PC-3 (cell line): ENCODE measurements around the gene BNIP5. TPM values are rescaled to one million over a fixed set of nuclear protein-coding genes. Genes with fewer than 3 reads are reported as not detected.

ENCODE experiments used
- ATAC-seq: fragments of 200-7000 bp; cut with Tn5 transposase; 2 replicates; pipeline ENCODE4 v1.9.1; 2020; ENCODE audit warnings: mild to moderate bottlenecking, moderate library complexity
- BruUV-seq: library from RNA; stranded (reverse); fragments of 400-500 nt; replicated peaks from 2 replicates; lab custom pipeline; 2021; lab: Mats Ljungman, UMichigan
- CTCF ChIA-PET: fragments of 300-600 bp; sonication (Branson Sonifier 250); formaldehyde crosslinking; loops from one replicate; lab custom pipeline; 2022; ENCODE audit warnings: antibody characterized with exemption; lab: Charles Lee
- POLR2A ChIA-PET: fragments of 300-600 bp; sonication (Branson Sonifier 250); formaldehyde crosslinking; loops from one replicate; lab custom pipeline; 2022; ENCODE audit warnings: antibody characterized with exemption; ENCODE audit not compliant: unreplicated experiment; lab: Charles Lee
- DNase-seq: peaks from one replicate; pipeline ENCODE4 v3.0.0-alpha.2; 2015
- H2AFZ ChIP-seq: fragments of 300-600 bp; sonication (generic); 2 replicates; pipeline ENCODE4 v1.6.0; 2016; ENCODE audit warnings: antibody characterized with exemption, low read length
- H3F3A ChIP-seq: fragments of 300-600 bp; sonication (generic); one replicate; pipeline ENCODE4 v1.6.0; 2017; ENCODE audit warnings: antibody characterized with exemption, low read length, control low read depth, mild to moderate bottlenecking; ENCODE audit not compliant: unreplicated experiment
- H3K27ac ChIP-seq: fragments of 300-600 bp; sonication (generic); 2 replicates; pipeline ENCODE4 v1.5.1; 2016; ENCODE audit warnings: mild to moderate bottlenecking, low read length
- H3K27me3 ChIP-seq: fragments of 300-600 bp; sonication (generic); 2 replicates; pipeline ENCODE4 v1.6.1; 2016; ENCODE audit warnings: low read length, mixed read lengths
- H3K36me3 ChIP-seq: fragments of 300-600 bp; sonication (generic); 2 replicates; pipeline ENCODE4 v1.6.1; 2016; ENCODE audit warnings: low read depth, mixed run types, low read length, mixed read lengths
- H3K4me1 ChIP-seq: fragments of 300-600 bp; sonication (generic); 2 replicates; pipeline ENCODE4 v1.5.1; 2016; ENCODE audit warnings: low read length; ENCODE audit not compliant: insufficient read depth
- H3K4me2 ChIP-seq: fragments of 300-600 bp; sonication (generic); 2 replicates; pipeline ENCODE4 v1.6.0; 2016; ENCODE audit warnings: low read length
- H3K4me3 ChIP-seq: fragments of 300-600 bp; sonication (generic); 2 replicates; pipeline ENCODE4 v1.5.1; 2016; ENCODE audit warnings: mild to moderate bottlenecking, low read length, mixed read lengths
- H3K79me2 ChIP-seq: fragments of 300-600 bp; sonication (generic); 2 replicates; pipeline ENCODE4 v1.6.1; 2017; ENCODE audit warnings: low read length, mixed read lengths
- H3K9ac ChIP-seq: fragments of 300-600 bp; sonication (generic); 2 replicates; pipeline ENCODE4 v1.6.0; 2016; ENCODE audit warnings: mild to moderate bottlenecking, low read length
- H3K9me2 ChIP-seq: fragments of 300-600 bp; sonication (generic); replicated peaks from 2 replicates; pipeline ENCODE4 v1.6.1; 2016; ENCODE audit warnings: mixed run types, low read length, mixed read lengths
- H3K9me3 ChIP-seq: fragments of 300-600 bp; sonication (generic); 2 replicates; pipeline ENCODE4 v1.6.1; 2016; ENCODE audit warnings: low read length, mixed read lengths
- H4K20me1 ChIP-seq: fragments of 300-600 bp; sonication (generic); 2 replicates; pipeline ENCODE4 v1.6.1; 2016; ENCODE audit warnings: low read length, mixed read lengths
- EZH2 ChIP-seq: fragments of 300-600 bp; sonication (generic); IDR thresholded peaks from one replicate; pipeline ENCODE4 v1.6.1; 2017; ENCODE audit warnings: antibody characterized with exemption, mild to moderate bottlenecking, low read length; ENCODE audit not compliant: unreplicated experiment
- EZH2phosphoT487 ChIP-seq: fragments of 300-600 bp; sonication (generic); IDR thresholded peaks from 2 replicates; pipeline ENCODE4 v1.6.1; 2018; ENCODE audit warnings: mild to moderate bottlenecking, antibody characterized with exemption, low read length, borderline replicate concordance
- intact Hi-C: fragments of 100-400 bp; cut with micrococcal nuclease; formaldehyde crosslinking; loops from 2 replicates; pipeline ENCODE4 v1.9.0; 2023
- total RNA-seq: library from RNA; depleted of rRNA; stranded (reverse); fragments of >200 nt; gene quantifications from 2 replicates; pipeline ENCODE4 v1.2.3, GENCODE V29; 2014
- TF ChIP-seq, protein P1 (sequence below): fragments of 300-600 bp; sonication (generic); conservative IDR thresholded peaks from 2 replicates; pipeline ENCODE4 v1.5.1; 2017; ENCODE audit warnings: antibody characterized with exemption, low read depth, mild to moderate bottlenecking, low read length

BNIP5 gene
- total RNA-seq, 1 experiment from 2014 or later: not detected

- Histone ChIP-seq H3K9ac (no peak overlapping the region), H3K36me3 (no peaks in the 10 kb centered on the region), H4K20me1 (no peaks in the 10 kb centered on the region), H3K4me2 (no peak overlapping the region), H3K4me3 (no peak overlapping the region), H3K27me3 (0 out of 2 replicates have a peak, but pooled peaks cover 4% of the 10 kb centered on the region), H3K79me2 (no peaks in the 10 kb centered on the region), H3K4me1 (no peaks in the 10 kb centered on the region), H3F3A (no peaks in the 10 kb centered on the region), H3K27ac (no peak overlapping the region), H3K9me2 (no peaks in the 10 kb centered on the region), H3K9me3 (no peaks in the 10 kb centered on the region), H2AFZ (no peak overlapping the region)
- intact Hi-C loops: no loop called here
- DNase-seq (no peak), ATAC-seq (no peak)
- BruUV-seq: no TSS peak
- POLR2A ChIA-PET: no interaction called here
- TF ChIP-seq, protein P1, sequence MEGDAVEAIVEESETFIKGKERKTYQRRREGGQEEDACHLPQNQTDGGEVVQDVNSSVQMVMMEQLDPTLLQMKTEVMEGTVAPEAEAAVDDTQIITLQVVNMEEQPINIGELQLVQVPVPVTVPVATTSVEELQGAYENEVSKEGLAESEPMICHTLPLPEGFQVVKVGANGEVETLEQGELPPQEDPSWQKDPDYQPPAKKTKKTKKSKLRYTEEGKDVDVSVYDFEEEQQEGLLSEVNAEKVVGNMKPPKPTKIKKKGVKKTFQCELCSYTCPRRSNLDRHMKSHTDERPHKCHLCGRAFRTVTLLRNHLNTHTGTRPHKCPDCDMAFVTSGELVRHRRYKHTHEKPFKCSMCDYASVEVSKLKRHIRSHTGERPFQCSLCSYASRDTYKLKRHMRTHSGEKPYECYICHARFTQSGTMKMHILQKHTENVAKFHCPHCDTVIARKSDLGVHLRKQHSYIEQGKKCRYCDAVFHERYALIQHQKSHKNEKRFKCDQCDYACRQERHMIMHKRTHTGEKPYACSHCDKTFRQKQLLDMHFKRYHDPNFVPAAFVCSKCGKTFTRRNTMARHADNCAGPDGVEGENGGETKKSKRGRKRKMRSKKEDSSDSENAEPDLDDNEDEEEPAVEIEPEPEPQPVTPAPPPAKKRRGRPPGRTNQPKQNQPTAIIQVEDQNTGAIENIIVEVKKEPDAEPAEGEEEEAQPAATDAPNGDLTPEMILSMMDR: no peak
- no peak for TF ChIP-seq EZH2
- TF ChIP-seq EZH2phosphoT487: no peak
- CTCF ChIA-PET: no interaction called here
These were observed 39.0 kb upstream of the BNIP5 start for GRCh38 chr6:36375644-36376155.

DNA sequence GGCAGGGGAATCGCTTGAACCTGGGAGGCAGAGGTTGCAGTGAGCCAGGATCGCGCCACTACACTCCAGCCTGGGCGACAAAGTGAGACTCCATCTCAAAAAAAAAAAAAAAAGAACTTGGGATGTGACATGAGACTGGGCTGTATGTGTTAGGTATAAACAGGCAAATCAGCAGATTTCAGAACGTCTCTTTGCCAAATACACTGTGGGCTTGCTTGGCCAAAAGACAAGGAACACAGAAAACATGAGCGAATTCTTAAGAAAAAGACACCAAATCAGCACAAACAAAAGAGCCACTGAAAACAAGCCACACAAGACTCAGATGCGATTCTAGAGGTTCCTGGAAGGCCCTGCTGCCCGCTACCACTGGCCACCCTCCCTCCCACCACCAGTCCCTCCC, 38.3 kb upstream of the BNIP5 start:
- intact Hi-C loops: no loop called here
- no TSS peak for BruUV-seq
- CTCF ChIA-PET: no interaction called here

GRCh38 chr6:36374194-36374593, 37.5 kb upstream of the BNIP5 start:
- ATAC-seq (no peak), DNase-seq (no peak)
- intact Hi-C loops: no loop called here
- Histone ChIP-seq H3K79me2 (no peaks in the 10 kb centered on the region), H4K20me1 (no peaks in the 10 kb centered on the region), H3K9me3 (no peaks in the 10 kb centered on the region), H3K36me3 (no peaks in the 10 kb centered on the region), H2AFZ (no peak overlapping the region), H3K9me2 (no peaks in the 10 kb centered on the region), H3K27ac (no peak overlapping the region), H3K27me3 (0 out of 2 replicates have a peak, but pooled peaks cover 4% of the 10 kb centered on the region), H3F3A (no peaks in the 10 kb centered on the region), H3K9ac (no peak overlapping the region), H3K4me3 (no peak overlapping the region), H3K4me2 (no peak overlapping the region), H3K4me1 (no peaks in the 10 kb centered on the region)
- no TSS peak for BruUV-seq
- ChIA-PET CTCF (no interaction called here), POLR2A (no interaction called here)
- no peak for TF ChIP-seq EZH2
- TF ChIP-seq, protein P1: no peak
- TF ChIP-seq EZH2phosphoT487: no peak

More for the DNA sequence above, 38.3 kb upstream of the BNIP5 start:
- POLR2A ChIA-PET: no interaction called here
- ATAC-seq (no peak), DNase-seq (no peak)
- Histone ChIP-seq H3K27me3 (0 out of 2 replicates have a peak, but pooled peaks cover 4% of the 10 kb centered on the region), H3K4me2 (no peak overlapping the region), H3K9ac (no peak overlapping the region), H4K20me1 (no peaks in the 10 kb centered on the region), H3F3A (no peaks in the 10 kb centered on the region), H3K9me2 (no peaks in the 10 kb centered on the region), H3K9me3 (no peaks in the 10 kb centered on the region), H3K79me2 (no peaks in the 10 kb centered on the region), H3K4me1 (no peaks in the 10 kb centered on the region), H3K36me3 (no peaks in the 10 kb centered on the region), H2AFZ (no peak overlapping the region), H3K27ac (no peak overlapping the region), H3K4me3 (no peak overlapping the region)
- TF ChIP-seq EZH2phosphoT487 (no peak), EZH2 (no peak)
- TF ChIP-seq, protein P1: no peak
